WERI-Rb-1 (cell line): ENCODE data around the gene CYTH2.
A peak's percentile ranks its signal among the peaks of the same experiment; 100 is the strongest.

ENCODE experiments used
- DNase-seq: peaks from one replicate; pipeline ENCODE4 v3.0.0-alpha.2; 2020
- H3K27ac ChIP-seq: fragments of 250-450 bp; sonication (Bioruptor Pico); 2 replicates; pipeline ENCODE4 v1.5.1; 2020; ENCODE audit warnings: mild to moderate bottlenecking, moderate library complexity
- H3K27me3 ChIP-seq: fragments of 250-450 bp; sonication (Bioruptor Pico); 2 replicates; pipeline ENCODE4 v1.5.1; 2021; ENCODE audit warnings: mild to moderate bottlenecking, low read depth, moderate library complexity; ENCODE audit not compliant: insufficient read depth, severe bottlenecking
- H3K36me3 ChIP-seq: fragments of 250-450 bp; sonication (Bioruptor Pico); 2 replicates; pipeline ENCODE4 v1.5.1; 2020; ENCODE audit warnings: mild to moderate bottlenecking, moderate library complexity
- H3K4me3 ChIP-seq: 2 replicates; pipeline ENCODE4 v1.5.1; 2011; ENCODE audit warnings: low read depth, mild to moderate bottlenecking, control low read depth, low read length
- H3K9me3 ChIP-seq: fragments of 250-450 bp; sonication (Bioruptor Pico); 2 replicates; pipeline ENCODE4 v1.5.1; 2021; ENCODE audit warnings: mild to moderate bottlenecking, moderate library complexity; ENCODE audit not compliant: severe bottlenecking
- TF ChIP-seq, protein P1 (sequence below): IDR thresholded peaks from 2 replicates; pipeline ENCODE4 v1.5.1; 2011; ENCODE audit warnings: low read depth, mild to moderate bottlenecking, control low read depth, inconsistent platforms, low read length

CYTH2 gene

GRCh38 chr19:48501494-48502349 is 32.6 kb downstream of the CYTH2 start:
- peak overlapping the region; percentile 24 for H3K4me3 ChIP-seq
- H3K27me3 ChIP-seq: peaks cover 3% of the 10 kb centered on the region
- DNase-seq: peak; percentile 91
- H3K9me3 ChIP-seq: no peaks in the 10 kb centered on the region
- H3K36me3 ChIP-seq: no peaks in the 10 kb centered on the region
- no peak overlapping the region for H3K27ac ChIP-seq
- TF ChIP-seq, protein P1, sequence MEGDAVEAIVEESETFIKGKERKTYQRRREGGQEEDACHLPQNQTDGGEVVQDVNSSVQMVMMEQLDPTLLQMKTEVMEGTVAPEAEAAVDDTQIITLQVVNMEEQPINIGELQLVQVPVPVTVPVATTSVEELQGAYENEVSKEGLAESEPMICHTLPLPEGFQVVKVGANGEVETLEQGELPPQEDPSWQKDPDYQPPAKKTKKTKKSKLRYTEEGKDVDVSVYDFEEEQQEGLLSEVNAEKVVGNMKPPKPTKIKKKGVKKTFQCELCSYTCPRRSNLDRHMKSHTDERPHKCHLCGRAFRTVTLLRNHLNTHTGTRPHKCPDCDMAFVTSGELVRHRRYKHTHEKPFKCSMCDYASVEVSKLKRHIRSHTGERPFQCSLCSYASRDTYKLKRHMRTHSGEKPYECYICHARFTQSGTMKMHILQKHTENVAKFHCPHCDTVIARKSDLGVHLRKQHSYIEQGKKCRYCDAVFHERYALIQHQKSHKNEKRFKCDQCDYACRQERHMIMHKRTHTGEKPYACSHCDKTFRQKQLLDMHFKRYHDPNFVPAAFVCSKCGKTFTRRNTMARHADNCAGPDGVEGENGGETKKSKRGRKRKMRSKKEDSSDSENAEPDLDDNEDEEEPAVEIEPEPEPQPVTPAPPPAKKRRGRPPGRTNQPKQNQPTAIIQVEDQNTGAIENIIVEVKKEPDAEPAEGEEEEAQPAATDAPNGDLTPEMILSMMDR: no peak

DNA sequence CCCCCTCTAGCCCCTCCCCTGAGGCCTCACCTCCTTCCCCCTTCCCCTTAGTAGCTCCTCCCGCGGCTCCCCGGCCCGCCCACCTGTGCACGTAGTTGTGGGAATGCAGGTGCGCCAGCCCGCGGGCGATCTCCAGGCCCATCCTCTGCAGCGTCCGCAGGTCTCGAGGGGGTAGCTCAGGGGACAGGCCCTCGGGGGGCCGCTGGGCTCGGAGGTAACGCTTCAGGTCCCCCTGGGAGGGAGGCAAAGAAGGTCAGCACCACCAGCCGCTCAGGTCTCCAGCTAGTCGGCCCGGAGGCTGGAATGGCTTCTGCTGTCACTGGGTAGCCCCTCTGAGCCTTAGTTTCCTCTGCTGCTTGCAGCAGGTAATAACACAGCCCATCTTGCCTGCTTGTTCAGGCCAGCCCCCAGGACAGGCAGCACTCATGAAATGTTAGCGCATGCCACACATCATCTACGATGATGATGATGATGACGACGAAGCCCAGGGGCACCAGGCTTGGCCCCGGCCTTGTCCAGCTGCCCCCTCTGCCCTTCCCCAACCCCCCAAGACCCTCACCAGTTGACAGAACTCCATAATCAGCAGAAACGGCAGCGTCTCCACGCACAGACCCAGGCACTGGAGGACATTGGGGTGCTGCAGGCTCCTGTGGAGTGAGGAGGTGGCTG is 33.3 kb downstream of the CYTH2 start:
- TF ChIP-seq, protein P1: no peak
- H3K36me3 ChIP-seq: no peaks in the 10 kb centered on the region
- no peaks in the 10 kb centered on the region for H3K9me3 ChIP-seq
- H3K27ac ChIP-seq: no peak overlapping the region
- DNase-seq: no peak
- H3K4me3 ChIP-seq: peak overlapping the region; percentile 24
- H3K27me3 ChIP-seq: peaks cover 3% of the 10 kb centered on the region

DNA sequence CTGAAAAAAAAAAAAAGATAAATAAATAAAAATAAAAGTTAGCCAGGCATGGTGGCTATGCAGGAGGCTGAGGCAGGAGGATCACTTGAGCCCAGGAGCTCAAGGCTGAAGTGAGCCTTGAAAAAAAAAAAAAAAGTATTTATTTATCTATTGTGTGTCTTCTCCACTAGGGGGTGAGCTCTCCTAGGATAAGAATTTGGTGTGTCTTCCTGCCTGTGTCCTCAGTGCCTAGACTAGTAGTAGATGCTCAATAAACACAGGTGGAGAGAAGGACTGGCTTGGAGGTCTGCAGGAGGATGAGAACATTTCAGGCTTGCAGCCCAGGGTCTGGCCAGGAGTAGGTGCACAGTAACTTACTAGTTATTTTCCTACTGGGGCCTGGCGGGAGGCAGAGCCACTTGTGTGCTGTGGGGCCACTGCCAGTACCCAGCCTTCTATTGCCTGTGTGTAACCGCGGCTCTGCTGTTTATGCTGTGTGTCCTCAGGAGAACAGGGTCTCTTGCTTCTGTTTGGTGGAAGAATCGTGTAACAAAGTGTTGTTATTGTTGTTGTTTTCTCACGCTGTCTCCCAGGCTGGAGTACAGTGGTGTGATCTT is 37.1 kb downstream of the CYTH2 start:
- Histone ChIP-seq H3K27me3 (no peaks in the 10 kb centered on the region), H3K4me3 (no peak overlapping the region), H3K36me3 (no peaks in the 10 kb centered on the region), H3K9me3 (no peaks in the 10 kb centered on the region), H3K27ac (no peak overlapping the region)
- TF ChIP-seq, protein P1: peak; percentile 33; the same call in 1 of the 2 replicates
- no peak for DNase-seq

DNA sequence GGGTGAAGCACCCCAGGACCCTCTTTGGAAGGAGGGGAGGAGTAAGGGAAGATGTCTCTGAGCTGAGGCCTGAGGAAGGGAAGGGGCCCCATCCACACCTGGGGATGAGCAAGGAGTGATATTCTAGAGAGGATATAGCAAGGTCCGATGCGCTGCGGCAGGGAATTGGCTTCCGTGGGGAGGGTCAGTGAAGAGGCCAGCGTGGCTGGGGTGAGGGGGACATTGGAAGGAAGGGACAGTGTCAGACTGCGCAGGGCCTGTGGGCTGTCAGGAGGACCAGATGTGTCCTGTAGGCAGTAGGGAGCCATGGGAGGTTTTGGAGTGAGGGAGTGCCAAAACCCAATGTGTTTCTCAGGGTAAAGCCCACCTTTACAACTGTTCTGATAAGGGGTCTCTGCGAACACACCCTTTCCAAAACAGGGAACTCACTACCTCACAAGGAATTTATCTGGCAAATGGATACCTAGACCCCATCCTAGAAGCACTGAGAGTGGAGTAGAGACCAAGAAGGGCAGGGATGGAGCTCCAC is 38.8 kb downstream of the CYTH2 start:
- Histone ChIP-seq H3K27me3 (no peaks in the 10 kb centered on the region), H3K4me3 (no peak overlapping the region), H3K27ac (no peak overlapping the region), H3K9me3 (no peaks in the 10 kb centered on the region), H3K36me3 (no peaks in the 10 kb centered on the region)
- DNase-seq: no peak
- TF ChIP-seq, protein P1: no peak

- H3K36me3 ChIP-seq: no peaks in the 10 kb centered on the region
- TF ChIP-seq, protein P1: no peak
- H3K27me3 ChIP-seq: no peaks in the 10 kb centered on the region
- no peaks in the 10 kb centered on the region for H3K9me3 ChIP-seq
- H3K4me3 ChIP-seq: no peak overlapping the region
- DNase-seq: no peak
- H3K27ac ChIP-seq: no peak overlapping the region
These were observed 39.7 kb downstream of the CYTH2 start for GRCh38 chr19:48508729-48509411.
